ENCODE data around the gene FLOT1. TPM values are rescaled to one million over a fixed set of nuclear protein-coding genes. Genes with fewer than 3 reads are reported as not detected.

FLOT1 gene
- polyA plus RNA-seq, 2 of the 4 experiments (the other 2 are of a cell fraction): 89.7 to 135 TPM

- DNase-seq (ENCODE audit: low read depth in 1 of 2, low spot score in 1 of 2): no peak
- TF ChIP-seq TFCP2L1 (CRISPR knock-in tag; IDR thresholded peaks at IDR 0.05) (no peak), HDAC2 (IDR thresholded peaks at IDR 0.05) (no peak), EHMT2 (IDR thresholded peaks at IDR 0.05; ENCODE audit: low read depth) (no peak), PHF8 (IDR thresholded peaks at IDR 0.05; ENCODE audit: borderline replicate concordance, low read depth) (no peak), CEBPB (IDR thresholded peaks at IDR 0.05) (no peak), HOXB5 (CRISPR knock-in tag; IDR thresholded peaks at IDR 0.05) (no peak)
- peaks cover 18% of the 10 kb centered on the region for H3K4me1 ChIP-seq
- ChIA-PET POLR2A (no interaction called here), CTCF (interaction anchor here (0.7 to 3.2 kb wide), 3 partner anchors 18 to 166 kb away, joined by 3 to 18 read pairs (median 4); no protein-coding TSS in a partner anchor)
- FAIRE-seq: no peak
- H3K4me3 ChIP-seq: no peak overlapping the region
- no peak overlapping the region for H3K4me2 ChIP-seq
- peak overlapping the region in 1 of 2 experiments; percentile 67; a peak in 1 of 6 replicates for H3K27ac ChIP-seq
- WGBS (ENCODE audit: missing lambda C conversion rate): 97% methylated on average over 5 of the region's 5 CpGs
- H3K9me3 ChIP-seq: no peaks in the 10 kb centered on the region
- ATAC-seq: no peak
These were observed 46.1 kb downstream of the FLOT1 start for GRCh38 chr6:30696432-30696831.

- 22% methylated on average over 8 of the region's 8 CpGs for WGBS (ENCODE audit: missing lambda C conversion rate)
- peak overlapping the region; percentile 56 for H3K4me3 ChIP-seq
- no peak for FAIRE-seq
- H3K27ac ChIP-seq: peak overlapping the region; percentile 90 to 94
- TF ChIP-seq EHMT2 (IDR thresholded peaks at IDR 0.05; ENCODE audit: low read depth) (no peak), PBX3 (IDR thresholded peaks at IDR 0.05) (no peak), FOXS1 (CRISPR knock-in tag; IDR thresholded peaks at IDR 0.05) (no peak), E2F6 (IDR thresholded peaks at IDR 0.05; ENCODE audit: borderline replicate concordance, low read depth) (no peak), BHLHE40 (IDR thresholded peaks at IDR 0.05; ENCODE audit: low read depth, low read length) (no peak), KDM5A (IDR thresholded peaks at IDR 0.05) (no peak), USF2 (IDR thresholded peaks at IDR 0.05) (no peak)
- TF ChIP-seq, protein P1, sequence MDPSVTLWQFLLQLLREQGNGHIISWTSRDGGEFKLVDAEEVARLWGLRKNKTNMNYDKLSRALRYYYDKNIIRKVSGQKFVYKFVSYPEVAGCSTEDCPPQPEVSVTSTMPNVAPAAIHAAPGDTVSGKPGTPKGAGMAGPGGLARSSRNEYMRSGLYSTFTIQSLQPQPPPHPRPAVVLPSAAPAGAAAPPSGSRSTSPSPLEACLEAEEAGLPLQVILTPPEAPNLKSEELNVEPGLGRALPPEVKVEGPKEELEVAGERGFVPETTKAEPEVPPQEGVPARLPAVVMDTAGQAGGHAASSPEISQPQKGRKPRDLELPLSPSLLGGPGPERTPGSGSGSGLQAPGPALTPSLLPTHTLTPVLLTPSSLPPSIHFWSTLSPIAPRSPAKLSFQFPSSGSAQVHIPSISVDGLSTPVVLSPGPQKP (IDR thresholded peaks at IDR 0.05; ENCODE audit: low read depth, low read length): no peak
- no peaks in the 10 kb centered on the region for H3K9me3 ChIP-seq
- ChIA-PET CTCF (interaction anchor here (1.5 to 6.9 kb wide), 3 partner anchors 14 to 40 kb away, joined by 3 to 84 read pairs (median 46); no protein-coding TSS in a partner anchor), POLR2A (interaction anchor here (0.5 to 1.5 kb wide), 5 partner anchors 16 to 77 kb away, joined by 4 to 7 read pairs (median 6); partner anchors contain the start of genes IER3 and MDC1)
- DNase-seq (ENCODE audit: low read depth in 1 of 2, low spot score in 1 of 2): no peak
- no peak for ATAC-seq
- H3K4me1 ChIP-seq: peaks cover 43% of the 10 kb centered on the region
- H3K4me2 ChIP-seq: peak overlapping the region; percentile 88
These were observed 51.2 kb downstream of the FLOT1 start for GRCh38 chr6:30691208-30691847.

GRCh38 chr6:30690403-30691207, 51.9 kb downstream of the FLOT1 start, which contains the start of gene NRM:
Gene NRM, minus strand, starts transcription at chr6:30690984. Its CDS starts 10 bp downstream, at chr6:30690974.
- FAIRE-seq (no peak), ATAC-seq (peak; percentile 62 to 69), DNase-seq (ENCODE audit: low read depth in 1 of 2, low spot score in 1 of 2) (peak; percentile 60 to 73)
- CTCF ChIA-PET: interaction anchor here (0.7 to 6.9 kb wide), 4 partner anchors 13 to 41 kb away, joined by 3 to 84 read pairs (median 25); no protein-coding TSS in a partner anchor
- H3K4me3 ChIP-seq: peak within 1 kb of the TSS; percentile 56
- 3% methylated on average over 20 of the region's 40 CpGs for WGBS (ENCODE audit: missing lambda C conversion rate)
- POLR2A ChIA-PET: interaction anchor here (1.1 to 1.5 kb wide), 4 partner anchors 17 to 54 kb away, joined by 4 to 7 read pairs (median 5); partner anchors contain the start of genes IER3 and MDC1
- H3K4me2 ChIP-seq: peak within 1 kb of the TSS; percentile 88
- H3K4me1 ChIP-seq: peaks cover 45% of the 10 kb centered on the region
- H3K27ac ChIP-seq: peak within 1 kb of the TSS; percentile 90 to 94
- no peaks in the 10 kb centered on the region for H3K9me3 ChIP-seq
- TF ChIP-seq POLR2A (IDR thresholded peaks at IDR 0.05; ENCODE audit: low read length) (peak; percentile 62), CBX2 (IDR thresholded peaks at IDR 0.05; ENCODE audit: borderline replicate concordance, low read depth) (no peak), PHF8 (IDR thresholded peaks at IDR 0.05; ENCODE audit: borderline replicate concordance, low read depth) (0 out of 2 replicates have a peak, but pooled peaks have one; percentile 26), RAD21 (conservative IDR thresholded peaks at IDR 0.05 in 1 of 2, IDR thresholded peaks at IDR 0.05 in 1 of 2) (no peak), ZFP36 (IDR thresholded peaks at IDR 0.05; ENCODE audit: borderline replicate concordance, partially characterized antibody) (no peak), KDM1A (IDR thresholded peaks at IDR 0.05; ENCODE audit: low read depth) (no peak), NR3C1 (IDR thresholded peaks at IDR 0.05) (no peak), E2F6 (IDR thresholded peaks at IDR 0.05; ENCODE audit: borderline replicate concordance, low read depth) (0 out of 2 replicates have a peak, but pooled peaks have one; percentile 30), TFCP2L1 (CRISPR knock-in tag; IDR thresholded peaks at IDR 0.05) (no peak)
- TF ChIP-seq, protein P1 (IDR thresholded peaks at IDR 0.05; ENCODE audit: low read depth, low read length): no peak
- TF ChIP-seq, protein P2, sequence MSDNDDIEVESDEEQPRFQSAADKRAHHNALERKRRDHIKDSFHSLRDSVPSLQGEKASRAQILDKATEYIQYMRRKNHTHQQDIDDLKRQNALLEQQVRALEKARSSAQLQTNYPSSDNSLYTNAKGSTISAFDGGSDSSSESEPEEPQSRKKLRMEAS (IDR thresholded peaks at IDR 0.05): peak; percentile 24; the same call in 1 of the 2 replicates
- TF ChIP-seq, protein P3, sequence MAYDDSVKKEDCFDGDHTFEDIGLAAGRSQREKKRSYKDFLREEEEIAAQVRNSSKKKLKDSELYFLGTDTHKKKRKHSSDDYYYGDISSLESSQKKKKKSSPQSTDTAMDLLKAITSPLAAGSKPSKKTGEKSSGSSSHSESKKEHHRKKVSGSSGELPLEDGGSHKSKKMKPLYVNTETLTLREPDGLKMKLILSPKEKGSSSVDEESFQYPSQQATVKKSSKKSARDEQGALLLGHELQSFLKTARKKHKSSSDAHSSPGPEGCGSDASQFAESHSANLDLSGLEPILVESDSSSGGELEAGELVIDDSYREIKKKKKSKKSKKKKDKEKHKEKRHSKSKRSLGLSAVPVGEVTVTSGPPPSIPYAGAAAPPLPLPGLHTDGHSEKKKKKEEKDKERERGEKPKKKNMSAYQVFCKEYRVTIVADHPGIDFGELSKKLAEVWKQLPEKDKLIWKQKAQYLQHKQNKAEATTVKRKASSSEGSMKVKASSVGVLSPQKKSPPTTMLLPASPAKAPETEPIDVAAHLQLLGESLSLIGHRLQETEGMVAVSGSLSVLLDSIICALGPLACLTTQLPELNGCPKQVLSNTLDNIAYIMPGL (CRISPR knock-in tag; IDR thresholded peaks at IDR 0.05; ENCODE audit: borderline replicate concordance): no peak

Measured in A549 (cell line).